ENCODE results near the gene SRD5A2.
"Not testable (repeated sequence)": the region's sequence is repeated elsewhere in the genome, so short reads cannot be mapped to it uniquely, and the experiment has no call there.

The SRD5A2 gene

GRCh38 chr2:31539505-31539904 lies 41.2 kb downstream of the SRD5A2 start:
- no peak overlapping the region for H3K4me3 ChIP-seq (ENCODE audit: low read depth, low read length)
- DNase-seq (ENCODE audit: low read depth) = no peak

- no peak for DNase-seq (ENCODE audit: low read depth)
- H3K4me3 ChIP-seq (ENCODE audit: low read depth, low read length) = no peak overlapping the region
Observed at GRCh38 chr2:31535768-31536167, 45.0 kb downstream of the SRD5A2 start.

GRCh38 chr2:31534636-31535035 lies 46.1 kb downstream of the SRD5A2 start:
- no peak for DNase-seq (ENCODE audit: low read depth)

GRCh38 chr2:31533036-31533435 lies 47.7 kb downstream of the SRD5A2 start:
- no peak overlapping the region for H3K4me3 ChIP-seq (ENCODE audit: low read depth, low read length)
- DNase-seq (ENCODE audit: low read depth) = no peak

More at GRCh38 chr2:31534636-31535035, 46.1 kb downstream of the SRD5A2 start:
- no peak overlapping the region for H3K4me3 ChIP-seq (ENCODE audit: low read depth, low read length)

- DNase-seq (ENCODE audit: low read depth) = no peak
- no peak overlapping the region for H3K4me3 ChIP-seq (ENCODE audit: low read depth, low read length)
Observed at GRCh38 chr2:31531101-31531500, 49.6 kb downstream of the SRD5A2 start.

- no peak overlapping the region for H3K4me3 ChIP-seq (ENCODE audit: low read depth, low read length)
- no peak for DNase-seq (ENCODE audit: low read depth)
Observed at GRCh38 chr2:31529256-31529655, 51.5 kb downstream of the SRD5A2 start.

- DNase-seq (ENCODE audit: low read depth) = no peak
- no peak overlapping the region for H3K4me3 ChIP-seq (ENCODE audit: low read depth, low read length)
Observed at GRCh38 chr2:31528823-31529222, 51.9 kb downstream of the SRD5A2 start.

- no peak overlapping the region for H3K4me3 ChIP-seq (ENCODE audit: low read depth, low read length)
Observed at GRCh38 chr2:31526946-31527732, 53.6 kb downstream of the SRD5A2 start.

GRCh38 chr2:31525876-31526275 lies 54.9 kb downstream of the SRD5A2 start:
- H3K4me3 ChIP-seq (ENCODE audit: low read depth, low read length) = no peak overlapping the region
- DNase-seq (ENCODE audit: low read depth) = no peak

More at GRCh38 chr2:31526946-31527732, 53.6 kb downstream of the SRD5A2 start:
- DNase-seq (ENCODE audit: low read depth) = no peak

- no peak for DNase-seq (ENCODE audit: low read depth)
- no peak overlapping the region for H3K4me3 ChIP-seq (ENCODE audit: low read depth, low read length)
Observed at GRCh38 chr2:31524592-31524991, 56.1 kb downstream of the SRD5A2 start.

- DNase-seq (ENCODE audit: low read depth) = peak; percentile 13
- no peak overlapping the region for H3K4me3 ChIP-seq (ENCODE audit: low read depth, low read length)
Observed at GRCh38 chr2:31523871-31524492, 56.8 kb downstream of the SRD5A2 start.

- DNase-seq (ENCODE audit: low read depth) = no peak
- H3K4me3 ChIP-seq (ENCODE audit: low read depth, low read length) = no peak overlapping the region
Observed at GRCh38 chr2:31522786-31523185, 58.0 kb downstream of the SRD5A2 start.

GRCh38 chr2:31517442-31518203 lies 63.1 kb downstream of the SRD5A2 start:
- no peak for DNase-seq (ENCODE audit: low read depth)
- no peak overlapping the region for H3K4me3 ChIP-seq (ENCODE audit: low read depth, low read length)

- no peak for DNase-seq (ENCODE audit: low read depth)
- H3K4me3 ChIP-seq (ENCODE audit: low read depth, low read length) = no peak overlapping the region
Observed at GRCh38 chr2:31515586-31515985, 65.2 kb downstream of the SRD5A2 start.

GRCh38 chr2:31513553-31513952 lies 67.2 kb downstream of the SRD5A2 start:
- no peak for DNase-seq (ENCODE audit: low read depth)
- no peak overlapping the region for H3K4me3 ChIP-seq (ENCODE audit: low read depth, low read length)

GRCh38 chr2:31511376-31511775 lies 69.4 kb downstream of the SRD5A2 start:
- no peak for DNase-seq (ENCODE audit: low read depth)
- H3K4me3 ChIP-seq (ENCODE audit: low read depth, low read length) = no peak overlapping the region

- no peak for DNase-seq (ENCODE audit: low read depth)
- no peak overlapping the region for H3K4me3 ChIP-seq (ENCODE audit: low read depth, low read length)
Observed at GRCh38 chr2:31505111-31505510, 75.6 kb downstream of the SRD5A2 start.

GRCh38 chr2:31504311-31504710 lies 76.4 kb downstream of the SRD5A2 start:
- H3K4me3 ChIP-seq (ENCODE audit: low read depth, low read length) = no peak overlapping the region
- no peak for DNase-seq (ENCODE audit: low read depth)

GRCh38 chr2:31496451-31496874 lies 84.3 kb downstream of the SRD5A2 start:
- not testable (repeated sequence) for H3K4me3 ChIP-seq (ENCODE audit: low read depth, low read length)

GRCh38 chr2:31489339-31489738 lies 91.4 kb downstream of the SRD5A2 start:
- H3K4me3 ChIP-seq (ENCODE audit: low read depth, low read length) = not testable (repeated sequence)
- DNase-seq (ENCODE audit: low read depth) = peak; percentile 28

More at GRCh38 chr2:31496451-31496874, 84.3 kb downstream of the SRD5A2 start:
- not testable (repeated sequence) for DNase-seq (ENCODE audit: low read depth)

All from skeletal muscle cell (primary cell).